ENCODE results near the gene RNF224. TPM values are rescaled to one million over a fixed set of nuclear protein-coding genes. Genes with fewer than 3 reads are reported as not detected.

The RNF224 gene
- polyA plus RNA-seq, 1 of the 3 experiments (the other 2 are of a cell fraction): 0.03 TPM

DNA sequence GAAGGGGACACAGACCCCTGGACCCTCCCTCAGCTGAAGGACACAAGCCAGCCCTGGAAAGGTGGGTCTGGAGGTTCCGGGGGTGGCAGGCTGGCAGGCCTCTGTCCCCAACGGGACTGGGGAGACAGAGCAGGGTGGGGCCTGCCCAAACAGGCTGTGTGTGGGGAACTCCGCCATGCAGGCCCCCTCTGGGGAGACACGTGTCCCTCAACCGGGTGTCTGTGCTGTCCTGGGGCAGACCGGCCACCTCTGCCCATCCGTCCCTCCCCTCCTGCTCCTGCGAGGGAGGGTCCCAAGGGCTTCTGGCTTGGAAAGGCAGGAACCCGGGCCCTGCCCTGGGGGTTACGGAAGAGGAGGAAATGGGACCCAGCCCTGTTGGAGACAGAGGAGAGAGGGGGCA, 4.8 kb downstream of the RNF224 start:
- Histone ChIP-seq H3K4me1 (ENCODE audit: control insufficient read depth in 1 of 2, insufficient read depth in 2 of 2, low read depth in 1 of 2, low read length in 1 of 2) (peaks cover 0 to 33% of the 10 kb centered on the region in 2 experiments; a peak in 1 of 4 replicates), H3K79me2 (ENCODE audit: insufficient read depth) (no peaks in the 10 kb centered on the region), H3K27ac (ENCODE audit: low read depth in 2 of 2, low read length in 1 of 2) (no peak overlapping the region), H3K9me3 (no peaks in the 10 kb centered on the region), H3K27me3 (ENCODE audit: insufficient read depth) (no peaks in the 10 kb centered on the region), H3K4me3 (ENCODE audit: low read depth in 2 of 2, low read length in 1 of 2) (no peak overlapping the region), H3K36me3 (replicated peaks in 1 of 2; ENCODE audit: control insufficient read depth in 1 of 2, insufficient read depth in 2 of 2, low read length in 1 of 2) (no peaks in the 10 kb centered on the region), H2AFZ (ENCODE audit: low read depth) (no peak overlapping the region), H3K9me2 (no peaks in the 10 kb centered on the region), H4K20me1 (ENCODE audit: insufficient read depth) (no peaks in the 10 kb centered on the region), H3F3A (replicated peaks; ENCODE audit: insufficient read depth) (peaks cover 7% of the 10 kb centered on the region), H3K9ac (no peak overlapping the region), H3K4me2 (no peak overlapping the region)
- WGBS (ENCODE audit: low lambda C conversion rate): 64% methylated on average over 7 of the region's 10 CpGs
- POLR2A ChIA-PET: no interaction called here
- DNase-seq: no peak
- CTCF ChIA-PET: no interaction called here
- no peak for TF ChIP-seq JUND (IDR thresholded peaks at IDR 0.05)
- TF ChIP-seq ELF1 (IDR thresholded peaks at IDR 0.05): no peak
- no peak for TF ChIP-seq SIN3A (IDR thresholded peaks at IDR 0.05; ENCODE audit: borderline replicate concordance, low read depth, low read length)
- TF ChIP-seq, protein P1, sequence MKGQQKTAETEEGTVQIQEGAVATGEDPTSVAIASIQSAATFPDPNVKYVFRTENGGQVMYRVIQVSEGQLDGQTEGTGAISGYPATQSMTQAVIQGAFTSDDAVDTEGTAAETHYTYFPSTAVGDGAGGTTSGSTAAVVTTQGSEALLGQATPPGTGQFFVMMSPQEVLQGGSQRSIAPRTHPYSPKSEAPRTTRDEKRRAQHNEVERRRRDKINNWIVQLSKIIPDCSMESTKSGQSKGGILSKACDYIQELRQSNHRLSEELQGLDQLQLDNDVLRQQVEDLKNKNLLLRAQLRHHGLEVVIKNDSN (IDR thresholded peaks at IDR 0.05; ENCODE audit: borderline replicate concordance, low read depth): no peak

DNA sequence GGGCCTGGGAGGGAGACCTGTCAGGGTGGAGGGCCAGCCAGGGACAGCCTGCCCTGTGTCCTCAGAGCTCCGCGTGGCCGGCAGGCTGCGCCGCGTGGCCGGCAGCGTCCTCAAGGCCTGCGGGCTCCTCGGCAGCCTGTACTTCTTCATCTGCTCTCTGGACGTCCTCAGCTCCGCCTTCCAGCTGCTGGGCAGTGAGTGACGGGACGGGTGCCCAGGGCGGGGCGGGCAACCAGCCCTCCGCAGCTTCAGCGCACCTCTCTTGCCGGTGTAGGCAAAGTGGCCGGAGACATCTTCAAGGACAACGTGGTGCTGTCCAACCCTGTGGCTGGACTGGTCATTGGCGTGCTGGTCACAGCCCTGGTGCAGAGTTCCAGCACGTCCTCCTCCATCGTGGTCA, 5.2 kb downstream of the RNF224 start:
- POLR2A ChIA-PET: no interaction called here
- H3K4me3 ChIP-seq (ENCODE audit: low read depth in 2 of 2, low read length in 1 of 2): no peak overlapping the region
- peaks cover 3% of the 10 kb centered on the region for H3F3A ChIP-seq (replicated peaks; ENCODE audit: insufficient read depth)
- H3K9ac ChIP-seq: no peak overlapping the region
- CTCF ChIA-PET: no interaction called here
- H3K27me3 ChIP-seq (ENCODE audit: insufficient read depth): no peaks in the 10 kb centered on the region
- no peak overlapping the region for H2AFZ ChIP-seq (ENCODE audit: low read depth)
- no peaks in the 10 kb centered on the region for H4K20me1 ChIP-seq (ENCODE audit: insufficient read depth)
- TF ChIP-seq CTCF (IDR thresholded peaks at IDR 0.05) (no peak), ZBTB33 (IDR thresholded peaks at IDR 0.05; ENCODE audit: borderline replicate concordance, low read depth) (no peak), RFX5 (IDR thresholded peaks at IDR 0.05; ENCODE audit: low read length) (no peak), SIN3A (IDR thresholded peaks at IDR 0.05; ENCODE audit: borderline replicate concordance, low read depth, low read length) (no peak)
- H3K9me2 ChIP-seq: no peaks in the 10 kb centered on the region
- H3K4me1 ChIP-seq (ENCODE audit: control insufficient read depth in 1 of 2, insufficient read depth in 2 of 2, low read depth in 1 of 2, low read length in 1 of 2): peaks cover 0 to 29% of the 10 kb centered on the region in 2 experiments; a peak in 1 of 4 replicates
- 84% methylated on average over 15 of the region's 24 CpGs for WGBS (ENCODE audit: low lambda C conversion rate)
- H3K4me2 ChIP-seq: no peak overlapping the region
- no peak for DNase-seq
- no peaks in the 10 kb centered on the region for H3K36me3 ChIP-seq (replicated peaks in 1 of 2; ENCODE audit: control insufficient read depth in 1 of 2, insufficient read depth in 2 of 2, low read length in 1 of 2)
- no peaks in the 10 kb centered on the region for H3K9me3 ChIP-seq
- H3K27ac ChIP-seq (ENCODE audit: low read depth in 2 of 2, low read length in 1 of 2): no peak overlapping the region
- H3K79me2 ChIP-seq (ENCODE audit: insufficient read depth): peaks cover 4% of the 10 kb centered on the region; the same call in 1 of the 2 replicates

Measured in SK-N-SH (cell line).